ENCODE measurements around the gene TPMT. TPM values are rescaled to one million over a fixed set of nuclear protein-coding genes. Genes with fewer than 3 reads are reported as not detected.
"Not testable (repeated sequence)": the region's sequence is repeated elsewhere in the genome, so short reads cannot be mapped to it uniquely, and the experiment has no call there.

Gene TPMT
- total RNA-seq, 1 donor from 2014 or later, result 18.2 TPM

DNA sequence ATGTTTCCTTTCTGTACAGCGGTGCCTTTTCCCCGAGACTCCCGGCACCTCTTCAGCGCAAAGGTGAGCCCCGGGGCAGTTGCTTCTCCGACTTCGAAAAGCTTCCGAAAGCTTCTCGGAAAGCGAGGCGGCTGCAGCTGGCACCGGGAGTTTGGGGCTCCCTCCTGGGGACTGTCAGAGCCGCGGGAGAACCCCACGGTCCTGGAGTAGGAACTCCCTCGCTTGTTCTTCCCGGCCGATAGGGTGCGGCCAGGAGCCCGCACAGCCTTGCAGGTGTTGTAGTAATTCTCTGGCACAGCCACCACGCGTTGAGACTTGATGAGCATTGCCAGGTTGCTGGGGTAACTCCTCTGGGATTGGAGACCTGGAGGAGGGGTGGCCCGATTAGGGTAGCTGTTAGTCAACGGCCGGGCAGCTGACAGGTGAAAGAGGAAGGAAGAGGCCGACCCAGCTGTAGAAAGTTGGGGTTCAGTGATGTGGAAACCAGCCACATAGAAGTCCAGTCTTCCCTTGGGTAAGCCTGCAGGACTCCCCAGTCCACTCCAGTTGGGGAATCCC is 1.1 kb upstream of the TPMT start:
- DNase-seq (ENCODE audit: low read depth) (peak; percentile 95), FAIRE-seq (no peak)
- Histone ChIP-seq H3K36me3 (ENCODE audit: control insufficient read depth, insufficient read depth, low read length) (peaks cover 1% of the 10 kb centered on the region), H3K27me3 (ENCODE audit: control insufficient read depth, insufficient read depth, low read length) (no peaks in the 10 kb centered on the region), H3K4me3 (ENCODE audit: low read depth, low read length) (peak overlapping the region; percentile 98)
- TF ChIP-seq, protein P1, sequence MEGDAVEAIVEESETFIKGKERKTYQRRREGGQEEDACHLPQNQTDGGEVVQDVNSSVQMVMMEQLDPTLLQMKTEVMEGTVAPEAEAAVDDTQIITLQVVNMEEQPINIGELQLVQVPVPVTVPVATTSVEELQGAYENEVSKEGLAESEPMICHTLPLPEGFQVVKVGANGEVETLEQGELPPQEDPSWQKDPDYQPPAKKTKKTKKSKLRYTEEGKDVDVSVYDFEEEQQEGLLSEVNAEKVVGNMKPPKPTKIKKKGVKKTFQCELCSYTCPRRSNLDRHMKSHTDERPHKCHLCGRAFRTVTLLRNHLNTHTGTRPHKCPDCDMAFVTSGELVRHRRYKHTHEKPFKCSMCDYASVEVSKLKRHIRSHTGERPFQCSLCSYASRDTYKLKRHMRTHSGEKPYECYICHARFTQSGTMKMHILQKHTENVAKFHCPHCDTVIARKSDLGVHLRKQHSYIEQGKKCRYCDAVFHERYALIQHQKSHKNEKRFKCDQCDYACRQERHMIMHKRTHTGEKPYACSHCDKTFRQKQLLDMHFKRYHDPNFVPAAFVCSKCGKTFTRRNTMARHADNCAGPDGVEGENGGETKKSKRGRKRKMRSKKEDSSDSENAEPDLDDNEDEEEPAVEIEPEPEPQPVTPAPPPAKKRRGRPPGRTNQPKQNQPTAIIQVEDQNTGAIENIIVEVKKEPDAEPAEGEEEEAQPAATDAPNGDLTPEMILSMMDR (IDR thresholded peaks at IDR 0.05; ENCODE audit: insufficient read depth, low read length, severe bottlenecking), result peak; percentile 63

DNA sequence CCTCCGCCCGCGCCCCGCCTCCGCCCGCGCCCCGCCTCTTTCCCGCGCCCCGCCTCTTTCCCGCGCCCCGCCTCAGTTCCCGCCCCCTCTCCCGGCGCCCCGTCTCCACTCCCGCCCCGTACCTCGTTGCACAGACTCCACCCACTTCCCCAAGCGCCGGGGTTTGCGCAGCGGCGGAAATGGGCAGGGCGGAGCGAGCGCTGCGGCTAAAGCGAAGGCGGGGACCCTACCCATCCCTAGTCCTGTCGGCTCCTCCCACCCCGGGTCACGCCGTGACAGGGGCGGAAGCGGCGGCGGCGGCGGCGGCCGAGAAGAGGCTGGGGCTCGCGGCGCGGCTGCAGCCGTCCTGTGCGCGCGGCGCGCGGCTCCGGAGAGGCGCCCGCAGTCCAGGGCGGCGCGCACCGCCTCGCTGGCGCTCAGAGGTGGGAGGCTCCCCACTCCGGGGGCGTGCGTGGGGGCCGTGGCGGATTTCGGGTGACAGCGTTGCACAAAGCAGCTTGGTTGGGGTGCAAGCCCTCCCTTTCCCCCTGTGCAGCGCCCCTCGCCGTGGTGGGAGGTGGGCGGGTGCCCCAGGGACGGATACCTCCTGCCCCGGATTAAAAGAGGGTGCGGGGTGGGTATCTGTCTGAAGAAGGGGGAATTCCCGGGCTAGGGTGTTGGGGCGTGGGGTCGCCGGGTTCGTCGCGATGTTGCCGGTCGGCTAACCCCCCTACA is 430 bp upstream of the TPMT start, which contains the start of gene KDM1B:
TSS of gene KDM1B (plus strand) at position 273 of the 714 bp plus-strand sequence. CDS start 4,474 bp downstream, outside the sequence.
- TF ChIP-seq, protein P1 (IDR thresholded peaks at IDR 0.05; ENCODE audit: insufficient read depth, low read length, severe bottlenecking), result no peak
- no peak for FAIRE-seq
- peak; percentile 90 for DNase-seq (ENCODE audit: low read depth)
- Histone ChIP-seq H3K4me3 (ENCODE audit: low read depth, low read length) (peak within 1 kb of the TSS; percentile 98), H3K36me3 (ENCODE audit: control insufficient read depth, insufficient read depth, low read length) (peaks cover 1% of the 10 kb centered on the region), H3K27me3 (ENCODE audit: control insufficient read depth, insufficient read depth, low read length) (no peaks in the 10 kb centered on the region)

DNA sequence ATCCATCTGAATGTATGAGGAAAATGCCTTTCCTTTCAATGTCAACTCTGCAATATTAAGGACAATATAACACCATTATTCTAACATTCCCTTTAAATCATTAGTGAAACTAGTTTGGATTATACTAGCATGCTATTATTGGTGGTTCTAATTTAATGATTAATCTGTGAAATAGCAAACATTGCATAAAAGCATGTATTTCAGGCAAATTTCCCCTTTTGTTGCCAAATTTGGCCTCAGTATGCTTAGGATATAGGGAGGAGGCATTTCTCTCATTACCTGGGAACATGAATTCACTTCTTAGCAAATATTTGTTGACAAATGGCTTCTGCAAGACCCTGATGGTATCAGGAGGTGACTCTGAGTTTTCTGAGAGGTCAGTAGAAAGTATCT is 1.6 kb downstream of the TPMT start:
- Histone ChIP-seq H3K4me3 (ENCODE audit: low read depth, low read length) (no peak overlapping the region), H3K36me3 (ENCODE audit: control insufficient read depth, insufficient read depth, low read length) (no peaks in the 10 kb centered on the region), H3K27me3 (ENCODE audit: control insufficient read depth, insufficient read depth, low read length) (no peaks in the 10 kb centered on the region)
- TF ChIP-seq, protein P1 (IDR thresholded peaks at IDR 0.05; ENCODE audit: insufficient read depth, low read length, severe bottlenecking), result no peak
- FAIRE-seq (no peak), DNase-seq (ENCODE audit: low read depth) (no peak)

DNA sequence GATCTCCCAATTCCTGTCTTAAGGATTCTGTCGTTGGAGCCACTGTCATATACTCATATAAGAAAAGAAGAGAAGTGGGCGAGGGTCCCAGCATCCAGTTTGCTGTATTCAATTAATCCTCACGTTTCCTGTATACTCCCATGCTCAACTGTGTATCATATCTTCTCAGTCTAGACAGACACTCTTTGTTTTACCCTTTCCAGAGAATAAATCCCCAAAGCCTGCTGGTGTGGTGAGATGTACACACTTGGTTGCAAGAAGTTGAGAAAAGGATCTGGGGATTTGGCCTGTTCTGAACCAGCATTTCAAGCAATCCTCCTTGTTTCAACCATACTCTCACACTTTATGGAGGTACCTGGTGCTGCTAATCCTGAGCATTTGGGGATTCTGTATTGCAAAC is 3.1 kb downstream of the TPMT start:
- Histone ChIP-seq H3K4me3 (ENCODE audit: low read depth, low read length) (no peak overlapping the region), H3K36me3 (ENCODE audit: control insufficient read depth, insufficient read depth, low read length) (no peaks in the 10 kb centered on the region), H3K27me3 (ENCODE audit: control insufficient read depth, insufficient read depth, low read length) (no peaks in the 10 kb centered on the region)
- TF ChIP-seq, protein P1 (IDR thresholded peaks at IDR 0.05; ENCODE audit: insufficient read depth, low read length, severe bottlenecking), result no peak
- DNase-seq (ENCODE audit: low read depth), result no peak
- FAIRE-seq, result no peak

DNA sequence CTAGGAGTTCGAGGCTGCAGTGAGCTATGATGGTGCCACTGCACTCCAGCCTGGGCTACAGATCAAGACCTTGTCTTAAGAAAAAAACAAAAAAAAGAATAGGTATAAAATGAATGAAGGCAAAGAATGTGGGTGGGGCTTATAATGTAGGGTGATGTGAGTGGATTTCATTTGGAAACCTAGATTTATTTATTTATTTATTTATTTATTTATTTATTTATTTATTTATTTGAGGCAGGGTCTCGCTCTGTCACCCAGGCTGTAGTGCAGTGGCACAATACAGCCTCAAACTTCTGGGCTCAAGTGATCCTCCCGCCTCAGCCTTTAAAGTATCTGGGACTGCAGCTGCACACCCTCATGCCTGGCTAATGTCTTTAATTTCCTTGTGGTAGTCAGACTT is 3.5 kb downstream of the TPMT start:
- DNase-seq (ENCODE audit: low read depth); FAIRE-seq; H3K27me3 ChIP-seq (ENCODE audit: control insufficient read depth, insufficient read depth, low read length); H3K4me3 ChIP-seq (ENCODE audit: low read depth, low read length); H3K36me3 ChIP-seq (ENCODE audit: control insufficient read depth, insufficient read depth, low read length): not testable (repeated sequence)

DNA sequence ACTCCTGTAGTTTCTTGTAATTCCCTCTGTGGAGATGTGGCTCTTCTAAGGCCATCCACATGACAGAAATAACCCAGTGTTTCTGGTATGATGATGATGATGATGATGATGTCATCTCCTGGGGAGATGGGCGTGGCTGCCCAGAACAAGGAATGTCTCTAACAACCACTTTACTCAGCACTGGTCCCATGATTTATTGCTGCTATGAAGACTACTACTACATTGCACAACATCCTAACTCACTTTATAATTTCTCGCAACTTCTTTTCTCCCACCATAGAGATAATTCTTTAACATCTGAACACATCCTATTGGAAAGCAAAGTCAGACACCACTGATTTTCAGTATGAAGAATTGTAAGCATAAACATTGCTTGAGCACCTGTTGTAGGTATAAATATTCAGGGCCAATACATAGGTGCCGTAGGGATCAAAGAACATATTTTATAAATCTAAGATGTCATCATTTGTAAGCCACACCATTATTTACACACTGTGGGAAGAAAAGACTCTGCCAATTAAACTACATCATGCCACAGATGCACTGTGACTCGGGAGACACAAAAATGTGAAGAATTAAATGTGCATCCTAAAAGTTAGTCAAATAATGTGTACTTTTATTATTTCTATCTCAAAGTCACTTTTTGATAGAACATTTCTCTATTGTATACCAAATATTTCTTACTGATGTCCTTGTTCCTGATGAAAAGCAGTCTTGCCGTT is 6.4 kb downstream of the TPMT start:
- H3K36me3 ChIP-seq (ENCODE audit: control insufficient read depth, insufficient read depth, low read length), result no peaks in the 10 kb centered on the region
- H3K4me3 ChIP-seq (ENCODE audit: low read depth, low read length), result no peak overlapping the region
- TF ChIP-seq, protein P1 (IDR thresholded peaks at IDR 0.05; ENCODE audit: insufficient read depth, low read length, severe bottlenecking), result no peak
- H3K27me3 ChIP-seq (ENCODE audit: control insufficient read depth, insufficient read depth, low read length), result no peaks in the 10 kb centered on the region
- no peak for FAIRE-seq
- peak; percentile 89 for DNase-seq (ENCODE audit: low read depth)

Measured in bronchial epithelial cell (primary cell).